Spinal cord (tissue), 10 donors: ENCODE measurements around the gene ZNF143. TPM values are rescaled to one million over a fixed set of nuclear protein-coding genes. Genes with fewer than 3 reads are reported as not detected.
A peak's percentile ranks its signal among the peaks of the same experiment; 100 is the strongest.

Source experiments
- DNase-seq, 6 donors: peaks; one replicate each; pipeline versions ENCODE4 v3.0.0 to v3.0.0-alpha.2; 2013 to 2015; ENCODE audit warnings: low spot score in 6 of 6, low read depth in 4 of 6
- H3K27ac ChIP-seq: one replicate; pipeline ENCODE4 v1.5.1; 2013; ENCODE audit warnings: low read depth, low read length, control low read depth
- H3K27me3 ChIP-seq: one replicate; pipeline ENCODE4 v1.6.1; 2013; ENCODE audit warnings: low read length; ENCODE audit not compliant: control insufficient read depth, insufficient read depth
- H3K36me3 ChIP-seq: one replicate; pipeline ENCODE4 v1.6.1; 2013; ENCODE audit warnings: low read length; ENCODE audit not compliant: control insufficient read depth, insufficient read depth
- H3K4me1 ChIP-seq: one replicate; pipeline ENCODE4 v1.6.1; 2013; ENCODE audit warnings: low read length; ENCODE audit not compliant: control insufficient read depth, insufficient read depth
- H3K4me3 ChIP-seq: one replicate; pipeline ENCODE4 v1.5.1; 2013; ENCODE audit warnings: low read depth, low read length, control low read depth
- H3K9me3 ChIP-seq: one replicate; pipeline ENCODE4 v1.6.1; 2013; ENCODE audit warnings: low read length; ENCODE audit not compliant: control insufficient read depth, insufficient read depth
- WGBS: methylation state at CpG from one replicate; pipeline ENCODE4 v1.1.5; 2013; ENCODE audit warnings: missing lambda C conversion rate; ENCODE audit not compliant: insufficient coverage; 5-methylcytosine and 5-hydroxymethylcytosine counted together
- polyA plus RNA-seq, 2 donors: library from polyadenylated mRNA; unstranded; fragments of 120-200 nt; gene quantifications; one replicate each; pipeline ENCODE4 v1.2.1, GENCODE V29; 2013; ENCODE audit not compliant: insufficient read length in 2 of 2
- total RNA-seq, 2 donors: library from RNA; depleted of rRNA in 1 of 2; stranded (reverse); fragments of 120-200 nt in 1 of 2; fragments of >200 nt in 1 of 2; gene quantifications; one replicate each; pipeline versions ENCODE4 v1.2.3 to v1.2.4, GENCODE V29; 2013 to 2014
- donor health status: healthy.

The ZNF143 gene
- total and polyA plus RNA-seq, 4 donors, result 17.4 to 30.3 (median 22.8) TPM

DNA sequence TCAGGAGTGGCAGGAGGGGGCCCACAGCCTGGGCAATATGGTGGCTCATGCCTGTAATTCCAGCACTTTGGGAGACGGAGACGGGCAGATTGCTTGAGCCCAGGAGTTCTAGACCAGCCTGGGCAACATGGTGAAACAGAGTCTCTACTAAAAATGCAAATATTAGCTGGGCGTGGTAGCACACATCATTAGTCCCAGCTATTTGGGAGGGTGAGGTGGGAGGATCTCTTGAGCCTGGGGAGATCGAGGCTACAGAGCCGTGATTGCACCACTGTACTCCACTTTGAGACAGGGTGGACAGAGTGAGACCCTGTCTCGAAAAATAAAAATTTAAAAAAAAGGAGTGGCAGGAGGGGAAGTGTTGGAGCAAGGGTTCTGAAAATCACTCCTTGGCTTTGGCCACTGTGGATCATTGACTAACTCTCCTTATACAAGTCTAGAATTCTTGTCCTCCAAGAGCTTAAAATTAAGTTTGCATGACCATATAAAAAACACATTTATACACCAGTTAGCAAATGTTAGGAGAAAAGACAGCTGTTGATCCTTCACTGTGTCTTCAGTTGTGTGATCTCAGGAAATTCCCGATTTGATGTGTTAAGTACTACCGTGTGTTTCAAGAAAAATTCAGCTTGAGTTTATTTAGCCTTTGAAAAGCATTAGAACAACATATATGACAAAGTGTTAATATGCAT, 110.4 kb downstream of the ZNF143 start:
- H3K27me3 ChIP-seq, result no peaks in the 10 kb centered on the region
- H3K27ac ChIP-seq, result no peak overlapping the region
- H3K36me3 ChIP-seq, result no peaks in the 10 kb centered on the region
- DNase-seq, result no peak
- WGBS, result 95% methylated on average over 5 of the region's 8 CpGs
- peaks cover 25% of the 10 kb centered on the region for H3K4me1 ChIP-seq
- no peaks in the 10 kb centered on the region for H3K9me3 ChIP-seq
- no peak overlapping the region for H3K4me3 ChIP-seq

DNA sequence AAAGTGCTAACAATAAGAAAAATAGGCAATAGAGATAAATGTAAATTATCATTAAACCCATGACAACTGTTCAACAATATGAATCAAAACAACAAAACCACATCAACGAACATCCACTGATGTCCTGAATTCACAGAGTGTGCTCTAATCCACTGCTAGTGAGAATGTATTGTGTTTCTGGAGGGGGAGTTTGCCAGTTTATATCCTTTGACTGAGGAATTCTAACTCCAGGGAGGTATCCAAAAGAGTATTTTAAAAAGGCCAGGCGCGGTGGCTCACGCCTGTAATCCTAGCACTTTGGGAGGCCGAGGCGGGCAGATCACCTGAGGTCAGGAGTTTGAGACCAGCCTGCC, 110.9 kb downstream of the ZNF143 start:
- no peaks in the 10 kb centered on the region for H3K36me3 ChIP-seq
- no peak for DNase-seq

DNA sequence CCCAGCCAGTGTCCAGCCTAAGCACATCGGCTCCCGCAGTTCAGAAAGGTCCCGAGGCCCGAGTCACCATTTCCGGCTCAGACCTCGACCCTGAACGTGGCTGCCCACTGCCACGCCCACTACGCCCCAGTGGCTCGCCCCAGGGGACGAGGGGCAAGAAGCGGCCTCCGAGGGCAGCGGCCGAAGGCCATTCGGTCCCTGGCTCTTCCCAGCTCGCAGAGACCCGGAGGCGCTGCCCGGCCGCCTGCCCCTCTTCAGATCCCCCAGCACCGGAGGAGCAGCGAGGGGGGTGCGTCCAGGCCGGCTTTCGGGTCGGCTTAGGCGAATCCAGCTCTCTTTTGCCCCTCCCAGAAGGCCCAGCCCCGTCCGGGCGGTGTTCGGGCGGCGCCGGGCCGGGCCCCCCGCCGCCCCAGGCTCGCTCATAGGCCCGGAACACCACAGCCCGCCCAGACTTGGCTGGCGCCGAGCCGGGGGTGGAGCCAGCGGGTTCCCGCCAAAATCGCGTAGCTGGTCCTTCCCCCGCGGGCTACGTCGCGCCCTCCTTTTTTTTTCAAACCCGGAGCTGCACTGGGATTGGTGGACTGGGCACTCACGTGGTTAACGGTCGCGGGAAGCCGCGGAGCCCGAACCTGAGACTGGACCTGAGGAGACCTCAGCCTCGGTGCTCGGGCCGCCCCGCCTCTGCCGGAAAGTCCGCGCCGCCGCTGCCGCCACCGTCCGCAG, 112.4 kb downstream of the ZNF143 start, which contains the start of gene WEE1:
TSS of gene WEE1 (plus strand) at position 619 of the 723 bp plus-strand sequence. CDS start 264 bp downstream, outside the sequence.
- under 1% methylated on average over 73 of the region's 73 CpGs for WGBS
- Histone ChIP-seq H3K9me3 (no peaks in the 10 kb centered on the region), H3K36me3 (no peaks in the 10 kb centered on the region), H3K4me1 (peaks cover 25% of the 10 kb centered on the region), H3K4me3 (peak within 1 kb of the TSS; percentile 84), H3K27ac (peak within 1 kb of the TSS; percentile 97), H3K27me3 (no peaks in the 10 kb centered on the region)
- DNase-seq, result peak; percentile 87 to 99 (median 94)

More for the DNA sequence above, 110.9 kb downstream of the ZNF143 start:
- Histone ChIP-seq H3K27ac (no peak overlapping the region), H3K4me1 (peaks cover 25% of the 10 kb centered on the region), H3K4me3 (no peak overlapping the region), H3K9me3 (no peaks in the 10 kb centered on the region), H3K27me3 (no peaks in the 10 kb centered on the region)
- WGBS, result 94% methylated on average over 5 of the region's 6 CpGs

DNA sequence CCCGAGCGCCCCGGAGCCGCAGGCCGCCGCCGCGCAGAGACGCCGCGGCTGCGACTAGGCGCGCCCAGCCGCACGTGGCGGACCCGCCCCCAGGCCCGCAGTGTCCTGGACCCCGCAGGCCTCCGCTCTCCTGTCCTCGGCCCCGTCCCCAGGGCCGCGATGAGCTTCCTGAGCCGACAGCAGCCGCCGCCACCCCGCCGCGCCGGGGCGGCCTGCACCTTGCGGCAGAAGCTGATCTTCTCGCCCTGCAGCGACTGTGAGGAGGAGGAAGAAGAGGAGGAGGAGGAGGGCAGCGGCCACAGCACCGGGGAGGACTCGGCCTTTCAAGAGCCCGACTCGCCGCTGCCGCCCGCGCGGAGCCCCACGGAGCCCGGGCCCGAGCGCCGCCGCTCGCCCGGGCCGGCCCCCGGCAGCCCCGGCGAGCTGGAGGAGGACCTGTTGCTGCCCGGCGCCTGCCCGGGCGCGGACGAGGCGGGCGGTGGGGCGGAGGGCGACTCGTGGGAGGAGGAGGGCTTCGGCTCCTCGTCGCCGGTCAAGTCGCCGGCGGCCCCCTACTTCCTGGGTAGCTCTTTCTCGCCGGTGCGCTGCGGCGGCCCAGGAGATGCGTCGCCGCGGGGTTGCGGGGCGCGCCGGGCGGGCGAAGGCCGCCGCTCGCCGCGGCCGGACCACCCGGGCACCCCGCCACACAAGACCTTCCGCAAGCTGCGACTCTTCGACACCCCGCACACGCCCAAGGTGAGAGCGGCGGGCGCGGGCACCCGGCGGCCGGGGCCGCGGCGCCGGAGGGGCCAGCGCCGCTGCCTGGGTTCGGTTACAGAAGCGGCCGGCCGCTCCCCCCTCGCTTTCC, 113.2 kb downstream of the ZNF143 start:
- Histone ChIP-seq H3K4me3 (peak overlapping the region; percentile 84), H3K4me1 (peaks cover 25% of the 10 kb centered on the region), H3K9me3 (no peaks in the 10 kb centered on the region), H3K36me3 (no peaks in the 10 kb centered on the region), H3K27ac (peak overlapping the region; percentile 92), H3K27me3 (no peaks in the 10 kb centered on the region)
- peak in 1 of 6 donors; percentile 33 for DNase-seq
- WGBS, result under 1% methylated on average over 122 of the region's 122 CpGs

DNA sequence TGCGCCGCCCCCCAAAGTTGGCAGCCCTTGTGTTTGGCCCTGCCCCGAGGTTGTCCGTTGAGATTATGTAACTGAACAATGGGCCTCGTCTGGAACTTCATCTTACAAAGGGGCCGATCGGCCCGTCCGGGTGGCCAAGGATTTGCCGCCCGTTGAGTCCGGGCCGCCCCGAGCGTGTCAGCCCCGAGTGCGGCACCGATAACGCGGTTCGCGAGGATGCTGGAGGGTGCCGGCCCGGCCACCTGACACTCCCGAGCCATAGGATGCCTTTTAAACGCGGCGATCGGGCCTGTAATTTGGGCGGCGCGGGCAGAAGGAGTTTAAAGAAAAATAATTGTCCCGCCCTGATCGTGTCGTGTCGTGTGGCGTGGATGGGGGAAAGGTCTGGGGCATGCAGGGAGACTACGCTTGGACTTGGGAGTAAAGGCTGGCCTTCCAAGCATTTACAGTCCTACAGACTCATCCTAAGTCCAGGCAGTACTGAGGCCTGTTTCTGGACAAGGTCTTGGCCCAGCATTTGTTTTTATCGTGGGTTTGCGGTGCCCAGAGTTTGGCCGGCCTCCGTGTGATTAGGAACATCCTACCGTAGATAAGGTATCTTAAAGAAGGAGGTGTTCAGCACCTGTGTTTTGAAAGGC, 113.9 kb downstream of the ZNF143 start:
- Histone ChIP-seq H3K27ac (peak overlapping the region; percentile 92), H3K9me3 (no peaks in the 10 kb centered on the region), H3K4me3 (peak overlapping the region; percentile 84), H3K4me1 (peaks cover 19% of the 10 kb centered on the region), H3K27me3 (no peaks in the 10 kb centered on the region), H3K36me3 (no peaks in the 10 kb centered on the region)
- under 1% methylated on average over 40 of the region's 43 CpGs for WGBS
- peak in 1 of 6 donors; percentile 61 for DNase-seq

DNA sequence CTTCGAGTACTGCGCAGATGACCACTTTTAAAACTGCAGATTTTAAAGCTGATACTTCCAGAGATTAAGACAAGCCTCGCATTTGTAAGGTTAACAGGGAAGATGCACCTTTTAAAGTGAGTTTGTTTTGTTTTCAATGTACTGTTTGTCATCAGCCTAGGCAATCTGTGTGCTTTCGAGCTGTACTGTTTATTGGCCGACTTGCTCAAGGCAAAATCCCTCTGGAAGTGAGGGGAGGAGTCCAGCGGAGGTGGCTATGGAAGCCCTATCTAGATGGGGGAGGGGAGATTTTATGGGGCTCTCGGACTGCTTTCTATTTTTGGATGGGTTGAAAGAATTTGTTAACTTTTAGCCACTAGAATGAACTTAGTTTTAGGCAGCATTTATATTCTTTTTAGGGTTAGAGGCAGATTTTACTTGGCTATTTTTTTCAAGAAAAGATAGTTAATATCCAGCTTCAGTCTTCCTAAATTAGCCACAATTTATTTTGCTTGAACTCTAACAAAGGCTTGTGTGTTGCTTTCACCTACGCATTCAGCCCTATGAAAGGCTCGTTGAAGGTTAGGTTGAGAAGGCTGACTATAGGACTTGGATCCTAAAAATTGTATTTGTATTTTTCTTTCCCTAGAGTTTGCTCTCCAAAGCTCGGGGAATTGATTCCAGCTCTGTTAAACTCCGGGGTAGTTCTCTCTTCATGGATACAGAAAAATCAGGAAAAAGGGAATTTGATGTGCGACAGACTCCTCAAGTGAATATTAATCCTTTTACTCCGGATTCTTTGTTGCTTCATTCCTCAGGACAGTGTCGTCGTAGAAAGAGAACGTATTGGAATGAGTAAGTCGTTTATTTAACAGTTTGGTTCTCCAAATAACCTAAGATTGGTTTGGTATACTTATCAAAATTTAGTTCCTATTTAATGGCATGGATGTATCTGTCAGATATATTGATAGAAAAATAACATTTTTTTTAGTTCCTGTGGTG, 114.7 kb downstream of the ZNF143 start:
- Histone ChIP-seq H3K27ac (peak overlapping the region; percentile 92), H3K4me1 (peaks cover 19% of the 10 kb centered on the region), H3K4me3 (peak overlapping the region; percentile 84), H3K36me3 (no peaks in the 10 kb centered on the region), H3K9me3 (no peaks in the 10 kb centered on the region), H3K27me3 (no peaks in the 10 kb centered on the region)
- DNase-seq, result peak in 5 of 6 donors; percentile 45 to 83 (median 56)
- 13% methylated on average over 6 of the region's 17 CpGs for WGBS

DNA sequence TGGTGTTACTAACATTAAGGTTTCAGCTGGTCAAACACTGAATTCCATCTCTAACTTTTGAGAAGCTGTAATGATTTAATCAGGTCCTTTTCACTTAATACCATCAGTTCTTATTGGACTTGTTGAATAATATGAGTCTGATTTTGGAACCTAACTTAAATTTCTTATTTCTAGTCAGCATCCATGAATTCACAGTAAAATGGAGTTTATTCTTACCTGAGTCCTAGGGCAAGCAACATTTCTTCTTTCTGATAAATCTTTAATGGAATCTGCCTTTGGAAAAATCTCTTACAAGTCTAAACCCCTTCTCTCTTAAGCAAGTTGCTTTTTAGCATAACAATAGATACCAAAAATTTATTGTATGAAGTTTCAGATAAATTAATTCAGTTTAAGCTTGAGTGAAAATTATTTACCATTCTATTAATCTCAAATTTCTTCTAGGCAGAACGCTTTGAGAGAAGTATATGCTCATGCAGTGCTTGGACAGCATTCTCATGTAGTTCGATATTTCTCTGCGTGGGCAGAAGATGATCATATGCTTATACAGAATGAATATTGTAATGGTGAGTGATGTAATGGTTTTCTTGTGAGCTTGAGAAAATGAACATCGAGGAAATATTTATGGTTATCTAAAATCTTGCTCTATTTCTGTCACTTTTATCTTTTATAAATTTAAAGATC, 116.0 kb downstream of the ZNF143 start:
- DNase-seq, result no peak
- peaks cover 19% of the 10 kb centered on the region for H3K4me1 ChIP-seq
- H3K9me3 ChIP-seq, result no peaks in the 10 kb centered on the region
- no peaks in the 10 kb centered on the region for H3K36me3 ChIP-seq
- 79% methylated on average over 2 of the region's 4 CpGs for WGBS
- H3K27me3 ChIP-seq, result no peaks in the 10 kb centered on the region
- H3K27ac ChIP-seq, result no peak overlapping the region
- peak overlapping the region; percentile 84 for H3K4me3 ChIP-seq

DNA sequence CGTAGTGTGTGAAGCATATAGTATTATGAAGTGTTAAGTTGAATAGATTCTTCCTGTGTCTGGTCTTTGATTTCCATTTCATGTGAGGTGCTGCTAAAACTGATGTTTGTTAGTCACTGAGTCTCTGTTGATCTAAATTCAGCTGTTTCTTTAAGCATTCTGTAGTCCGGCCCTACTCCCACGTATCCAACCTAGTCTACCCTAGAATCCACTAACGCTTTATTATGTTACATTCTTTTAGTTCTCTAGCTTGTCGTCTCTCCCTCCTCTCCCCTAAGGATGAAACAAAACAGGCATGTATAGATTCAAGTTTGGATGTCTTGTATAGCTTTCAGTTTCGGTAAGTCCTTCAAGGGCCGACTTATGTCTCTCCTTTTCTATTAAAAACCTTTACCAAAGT, 116.7 kb downstream of the ZNF143 start:
- Histone ChIP-seq H3K4me1 (peaks cover 14% of the 10 kb centered on the region), H3K9me3 (no peaks in the 10 kb centered on the region), H3K4me3 (no peak overlapping the region), H3K27ac (no peak overlapping the region), H3K27me3 (no peaks in the 10 kb centered on the region), H3K36me3 (peaks cover 2% of the 10 kb centered on the region)
- 80% methylated on average over 1 of the region's 7 CpGs for WGBS
- no peak for DNase-seq
